Measurements from ENCODE around the gene LEO1.
A peak's percentile ranks its signal among the peaks of the same experiment; 100 is the strongest.

Gene LEO1

DNA sequence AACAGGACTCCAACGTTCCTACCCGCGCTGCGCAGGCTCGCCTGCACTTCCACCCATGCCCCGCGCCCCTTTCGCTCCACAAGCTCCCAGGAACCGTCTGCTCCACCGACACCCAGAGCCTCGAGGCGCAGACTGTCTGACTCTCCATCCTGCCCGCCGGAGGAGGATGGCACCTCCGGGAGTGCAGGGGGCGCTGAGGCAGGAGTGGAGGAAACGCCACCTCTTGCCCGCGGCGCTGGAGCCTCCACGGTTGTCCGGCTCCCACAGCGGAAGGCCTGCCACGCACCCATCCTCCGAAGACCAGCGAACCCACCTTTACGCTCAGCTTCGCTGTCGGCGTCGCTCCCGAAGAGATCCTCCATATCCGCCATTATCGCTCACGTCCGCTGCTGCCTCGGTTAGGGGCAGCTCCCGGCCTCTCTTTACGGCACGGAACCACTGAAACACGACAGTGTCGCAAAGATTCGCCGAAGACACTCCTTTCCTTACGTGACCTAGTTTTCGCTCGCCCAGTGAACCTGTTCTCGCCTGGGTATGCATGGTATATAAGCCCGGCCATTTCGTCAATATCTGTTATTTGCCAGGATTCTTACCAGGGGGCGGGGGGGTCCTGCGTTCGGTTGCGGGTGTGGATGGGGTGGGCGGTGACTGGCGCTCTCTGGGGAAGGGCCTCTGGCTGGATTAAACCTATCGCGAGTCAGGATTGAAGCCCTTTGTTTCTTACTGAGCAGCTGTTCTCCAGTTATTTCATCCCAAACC is at the start of gene LEO1:
LEO1 (minus strand) TSS at position 404 of the 759 bp plus-strand sequence; CDS start at position 371, 33 bp downstream.
- peak; percentile 97 for DNase-seq (ENCODE audit: low spot score)

- peak; percentile 82 for DNase-seq (ENCODE audit: low spot score)
These were observed 49.6 kb upstream of the LEO1 start for GRCh38 chr15:52021128-52021671.

- peak; percentile 36 for DNase-seq (ENCODE audit: low spot score)
These were observed 48.9 kb upstream of the LEO1 start for GRCh38 chr15:52020221-52021085.

DNA sequence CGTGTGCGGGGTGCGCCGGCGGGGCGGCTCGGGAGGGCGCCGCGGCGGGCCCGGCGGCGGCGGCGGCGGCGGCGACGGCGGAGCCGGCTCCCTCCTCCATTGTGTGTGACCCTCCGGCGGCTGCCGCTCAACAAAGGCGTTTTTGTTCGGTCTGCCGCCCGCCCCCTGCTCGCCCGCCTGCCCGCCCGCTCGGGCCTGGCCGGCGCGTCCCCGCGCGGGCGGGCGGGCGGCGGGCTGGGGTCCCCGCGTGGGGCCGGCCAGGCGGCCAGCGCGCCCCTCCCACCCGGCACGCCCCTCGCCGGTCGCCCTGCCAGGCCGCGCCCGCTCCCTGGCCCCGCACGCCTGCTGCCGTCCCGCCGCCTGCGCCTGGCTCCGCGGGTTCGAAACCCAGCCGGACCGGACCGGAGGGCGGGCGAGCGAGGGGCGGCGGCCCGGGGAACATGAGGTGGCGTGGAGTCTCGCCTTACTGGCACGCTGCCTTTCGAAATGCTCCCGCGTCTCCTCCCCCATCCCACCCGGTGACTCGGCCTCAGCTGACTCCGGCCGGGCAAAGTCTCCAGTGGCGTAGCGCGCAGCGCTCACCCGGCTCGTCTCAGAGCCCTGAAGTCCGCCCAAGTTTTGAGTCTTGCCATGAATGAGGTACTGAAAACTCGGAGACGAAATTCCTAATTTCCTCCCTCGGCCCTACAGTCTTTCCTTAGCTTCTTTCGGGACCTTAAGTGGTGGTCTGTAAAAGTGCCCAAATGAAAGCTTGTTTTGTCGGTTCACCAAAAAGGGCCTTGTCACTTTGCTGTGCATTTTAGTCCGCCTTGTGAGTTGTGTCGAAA is 48.0 kb upstream of the LEO1 start:
- peak; percentile 84 for DNase-seq (ENCODE audit: low spot score)

- peak; percentile 95 for DNase-seq (ENCODE audit: low spot score)
These were observed 47.3 kb upstream of the LEO1 start, which contains the start of gene MAPK6 for GRCh38 chr15:52018693-52019393. Gene MAPK6 (plus strand): TSS chr15:52019219. CDS start chr15:52046461, 27,242 bp downstream.

GRCh38 chr15:52018244-52018643 is 46.7 kb upstream of the LEO1 start:
- no peak for DNase-seq (ENCODE audit: low spot score)

DNA sequence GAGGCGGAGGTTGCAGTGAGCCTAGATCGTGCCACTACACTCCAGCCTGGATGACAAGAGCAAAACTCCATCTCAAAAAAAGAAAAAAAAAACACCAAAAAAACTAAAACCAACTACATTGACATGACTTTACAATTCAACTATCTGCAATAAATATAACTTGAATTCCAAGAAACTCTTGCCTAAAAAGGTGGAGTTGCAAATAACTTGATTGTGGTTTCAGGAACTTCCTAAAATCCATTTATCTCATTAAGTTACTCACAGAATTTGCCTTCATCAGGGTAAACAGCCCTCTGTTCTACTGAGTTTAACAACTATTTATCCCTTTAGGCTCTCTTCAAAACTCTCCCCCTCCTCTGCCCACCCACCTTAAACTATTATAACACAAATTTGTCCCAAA is 44.7 kb upstream of the LEO1 start:
- DNase-seq (ENCODE audit: low spot score), result no peak

DNA sequence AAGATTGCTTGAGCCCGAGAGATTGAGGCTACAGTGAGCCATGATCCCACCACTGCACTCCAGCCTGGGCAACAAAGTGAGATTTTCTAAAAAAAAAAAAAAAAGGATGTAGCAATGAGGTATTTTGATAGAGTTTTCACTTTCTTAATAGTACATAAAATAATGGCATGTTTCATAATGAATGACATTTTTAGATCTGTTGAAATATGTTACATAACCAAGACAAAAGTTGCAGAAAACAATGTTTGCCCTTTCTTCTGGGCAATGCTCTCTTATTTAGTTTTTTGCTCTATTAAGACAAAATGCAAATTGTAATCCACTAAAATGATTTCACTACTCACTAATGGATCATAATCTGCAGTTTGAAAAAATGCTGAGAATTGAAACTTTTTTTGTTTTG is 43.0 kb upstream of the LEO1 start:
- no peak for DNase-seq (ENCODE audit: low spot score)

DNA sequence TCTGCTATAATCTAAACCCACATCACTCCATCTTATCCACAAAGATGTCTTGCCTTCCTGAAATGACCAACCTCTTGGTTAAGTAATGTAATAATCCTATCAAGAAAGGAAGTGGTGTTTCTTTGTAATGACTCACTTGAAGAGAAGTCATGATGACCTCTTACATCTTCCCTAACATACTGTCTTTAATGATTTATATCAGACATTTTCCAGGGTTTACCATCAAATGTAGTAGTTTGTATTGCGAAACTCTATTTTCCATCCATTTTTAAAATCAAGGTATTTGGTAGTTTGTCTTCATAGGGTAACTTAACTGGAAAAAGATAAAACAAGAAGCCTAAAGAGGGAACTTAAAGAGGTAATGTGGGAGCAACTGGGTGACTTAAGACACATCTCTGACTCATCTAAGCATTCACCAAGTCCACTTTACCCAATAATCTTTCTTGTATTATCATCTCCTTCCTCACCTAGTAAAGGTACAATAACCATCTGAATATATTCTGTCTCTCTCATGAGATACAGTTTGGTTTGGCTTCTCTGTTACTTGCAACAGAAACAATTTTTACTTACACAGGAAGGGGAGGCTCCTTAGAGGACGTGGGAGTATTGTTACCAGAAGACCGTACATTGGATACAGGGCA is 41.7 kb upstream of the LEO1 start:
- no peak for DNase-seq (ENCODE audit: low spot score)

- no peak for DNase-seq (ENCODE audit: low spot score)
These were observed 40.6 kb upstream of the LEO1 start for GRCh38 chr15:52012210-52012609.

DNA sequence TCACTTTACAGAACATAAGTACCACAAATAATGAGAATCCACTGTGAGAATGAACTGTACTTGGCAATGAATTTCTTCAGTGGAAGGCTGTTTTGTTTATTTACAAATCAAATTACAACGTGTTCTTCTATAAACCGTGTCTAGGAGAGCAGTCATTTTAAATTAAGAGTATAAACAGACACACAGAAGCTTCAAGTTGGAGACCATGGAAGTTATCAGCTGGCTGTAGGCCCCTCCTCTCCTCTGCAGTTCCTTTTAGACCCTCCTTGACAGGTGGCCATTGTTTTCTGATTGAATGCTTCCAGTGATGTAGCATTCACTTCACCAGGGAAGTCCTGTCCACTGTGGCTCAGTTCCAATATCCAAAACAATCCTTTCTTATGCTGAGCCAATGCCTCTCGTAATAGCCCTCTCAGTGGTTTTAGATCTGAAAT is 40.1 kb upstream of the LEO1 start:
- DNase-seq (ENCODE audit: low spot score), result no peak

- DNase-seq (ENCODE audit: low spot score), result peak; percentile 61
These were observed 39.3 kb upstream of the LEO1 start for GRCh38 chr15:52010633-52011595.

DNA sequence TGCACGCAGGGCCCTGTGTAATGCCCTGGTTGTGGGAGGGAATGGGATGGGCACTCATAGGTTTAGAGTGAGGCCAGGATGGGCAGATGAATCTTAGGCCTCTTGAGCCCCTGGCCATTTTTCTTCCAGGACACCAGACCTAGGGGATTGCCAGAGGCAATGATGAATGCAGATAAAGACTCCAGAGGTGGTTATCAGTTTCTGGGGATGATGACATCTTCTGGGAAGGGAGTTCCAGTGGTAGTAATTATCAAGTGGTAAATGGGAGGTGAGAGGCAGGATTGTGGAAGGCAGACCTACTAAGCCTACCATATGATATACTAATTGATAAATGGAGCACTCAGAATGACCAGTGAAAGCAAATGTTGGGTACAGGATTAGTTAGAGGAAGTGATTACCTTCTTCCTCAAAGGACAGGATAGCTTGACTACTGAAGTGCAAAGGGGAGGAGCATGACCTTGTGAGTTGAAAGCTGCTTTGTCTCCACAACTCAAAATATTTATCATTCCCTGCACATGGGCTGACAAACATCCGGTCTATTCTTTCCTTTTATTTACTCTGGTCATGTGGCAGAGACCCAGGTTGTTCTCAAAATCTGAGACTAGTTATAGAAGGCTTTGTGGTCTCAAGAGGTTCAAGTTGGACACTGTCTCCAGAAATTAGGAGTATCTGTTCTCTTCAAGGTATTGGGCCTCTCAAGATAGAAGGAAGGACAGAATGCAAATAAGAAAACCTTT is 37.3 kb upstream of the LEO1 start:
- DNase-seq (ENCODE audit: low spot score), result no peak

- no peak for DNase-seq (ENCODE audit: low spot score)
These were observed 36.8 kb upstream of the LEO1 start for GRCh38 chr15:52008359-52008697.

DNA sequence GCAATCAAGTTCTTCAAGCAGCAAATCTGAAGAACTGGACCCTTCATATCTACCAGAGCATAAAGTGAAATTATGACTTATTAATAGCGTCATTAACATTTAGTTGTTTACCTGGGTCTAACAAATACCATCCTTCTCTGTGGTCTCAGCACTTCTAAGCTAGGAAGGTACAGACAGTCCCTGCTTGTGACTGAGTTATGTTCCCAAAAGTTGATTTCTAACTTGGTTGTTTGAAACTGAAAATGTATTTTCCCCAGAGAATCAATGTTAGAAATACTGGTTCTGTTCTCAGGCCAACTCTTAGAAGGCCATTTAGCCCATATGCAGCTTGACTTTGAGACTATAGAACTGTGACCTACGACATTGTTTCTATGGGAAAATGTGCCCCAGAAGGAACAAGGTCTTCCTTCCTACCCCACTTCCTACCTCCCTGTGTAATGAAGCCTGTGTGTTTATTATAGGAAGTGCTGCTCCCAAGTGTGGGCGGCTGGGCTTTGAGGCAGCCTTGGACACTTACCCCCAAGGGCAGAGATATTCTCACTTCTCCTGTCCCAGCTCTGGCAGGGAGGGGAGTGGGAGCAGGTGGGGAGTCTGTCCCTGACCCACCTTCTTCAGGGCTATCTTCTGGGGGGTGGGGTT is 35.2 kb upstream of the LEO1 start:
- no peak for DNase-seq (ENCODE audit: low spot score)

- DNase-seq (ENCODE audit: low spot score), result no peak
These were observed 34.4 kb upstream of the LEO1 start for GRCh38 chr15:52005748-52006701.

DNA sequence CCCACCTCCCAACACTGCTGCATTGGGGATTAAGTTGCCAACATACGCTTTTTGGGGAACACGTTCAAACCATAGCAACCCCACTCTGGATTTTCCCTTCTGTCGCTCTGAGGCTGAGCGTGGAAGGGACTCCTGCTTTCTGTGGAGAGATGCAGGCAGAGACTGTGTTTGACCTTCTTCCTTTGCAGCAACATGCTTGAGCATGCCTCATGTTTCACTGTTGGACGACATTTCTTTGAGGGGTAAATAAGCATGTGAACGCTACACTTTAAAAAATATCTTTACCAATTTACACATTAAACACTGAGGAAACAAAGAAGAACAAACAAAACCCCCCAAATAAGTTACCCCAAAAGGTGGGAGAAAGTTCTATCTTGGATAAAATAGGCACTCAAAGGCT is 33.2 kb upstream of the LEO1 start:
- DNase-seq (ENCODE audit: low spot score), result no peak

Data from hematopoietic multipotent progenitor cell treated with erythropoietin and hydrocortisone succinate and interleukin-3 and kit ligand, for 15 days (in vitro differentiated cells).